NOMO-1 (cell line): ENCODE measurements around the gene MUL1.

ENCODE experiments used
- DNase-seq, 2 experiments: peaks; one replicate each; lab custom pipeline; 2025; ENCODE audit not compliant: unreplicated experiment in 2 of 2; lab: John Stamatoyannopoulos, UW

The MUL1 gene, protein sequence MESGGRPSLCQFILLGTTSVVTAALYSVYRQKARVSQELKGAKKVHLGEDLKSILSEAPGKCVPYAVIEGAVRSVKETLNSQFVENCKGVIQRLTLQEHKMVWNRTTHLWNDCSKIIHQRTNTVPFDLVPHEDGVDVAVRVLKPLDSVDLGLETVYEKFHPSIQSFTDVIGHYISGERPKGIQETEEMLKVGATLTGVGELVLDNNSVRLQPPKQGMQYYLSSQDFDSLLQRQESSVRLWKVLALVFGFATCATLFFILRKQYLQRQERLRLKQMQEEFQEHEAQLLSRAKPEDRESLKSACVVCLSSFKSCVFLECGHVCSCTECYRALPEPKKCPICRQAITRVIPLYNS

DNA sequence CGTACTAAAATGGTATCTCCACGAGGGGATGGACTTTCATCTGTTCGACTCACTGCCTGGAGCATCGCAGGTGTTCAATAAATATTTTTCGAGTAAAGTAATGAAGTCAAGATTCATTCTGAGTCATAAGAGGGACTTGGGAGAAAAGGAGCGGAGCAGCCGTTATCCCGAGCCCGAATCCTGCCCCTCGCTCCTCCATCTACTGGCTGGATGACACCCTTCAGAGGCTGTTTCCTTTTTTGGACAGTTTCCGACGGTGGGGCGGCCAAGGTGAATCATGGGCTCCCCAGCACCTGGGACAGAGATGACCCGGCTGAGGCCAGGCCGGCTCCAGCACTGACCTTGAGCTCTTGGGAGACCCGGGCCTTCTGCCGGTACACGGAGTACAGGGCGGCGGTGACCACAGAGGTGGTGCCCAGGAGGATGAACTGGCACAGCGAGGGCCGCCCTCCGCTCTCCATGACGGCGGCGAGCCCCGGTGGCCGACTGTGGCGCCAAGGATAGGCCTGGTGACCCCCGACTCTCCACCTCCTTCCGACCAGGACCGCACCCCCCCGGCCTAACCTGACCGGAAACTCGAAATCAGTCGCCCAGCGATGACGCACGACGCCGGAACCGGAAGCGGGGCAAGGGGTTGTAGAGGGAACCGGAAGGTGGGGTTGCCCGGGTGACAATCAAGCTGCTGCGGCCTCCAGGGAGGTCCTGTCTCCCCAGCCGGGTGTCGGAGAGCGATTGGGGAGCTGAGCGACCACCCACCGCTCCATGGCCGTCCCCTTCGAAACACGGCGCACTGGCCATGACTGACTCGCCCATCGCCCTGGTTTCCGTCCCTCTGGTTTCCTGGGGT lies at the start of gene MUL1:
Gene MUL1, minus strand, starts transcription at position 588 of the 847 bp plus-strand sequence. Its CDS starts 127 bp downstream, at position 461.
- DNase-seq, result peak; percentile 88 to 92

DNA sequence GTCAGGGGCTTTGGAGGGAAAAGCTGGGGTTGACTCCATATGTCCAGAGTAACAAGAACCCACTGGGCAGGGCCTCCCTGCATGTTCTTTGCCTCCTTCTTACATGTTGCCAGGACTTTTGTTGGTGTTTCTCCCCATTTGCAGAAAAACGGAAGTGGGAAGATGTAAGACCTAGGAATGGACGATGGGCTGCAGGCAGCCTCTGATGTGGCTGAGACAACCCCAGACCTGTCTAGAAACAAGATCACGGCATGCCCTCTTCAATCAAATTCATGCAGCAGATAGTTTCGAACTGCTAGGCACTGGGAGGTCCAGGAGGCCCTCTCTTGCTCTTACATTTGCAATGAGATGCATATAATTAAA lies 47.8 kb upstream of the MUL1 start:
- no peak for DNase-seq

DNA sequence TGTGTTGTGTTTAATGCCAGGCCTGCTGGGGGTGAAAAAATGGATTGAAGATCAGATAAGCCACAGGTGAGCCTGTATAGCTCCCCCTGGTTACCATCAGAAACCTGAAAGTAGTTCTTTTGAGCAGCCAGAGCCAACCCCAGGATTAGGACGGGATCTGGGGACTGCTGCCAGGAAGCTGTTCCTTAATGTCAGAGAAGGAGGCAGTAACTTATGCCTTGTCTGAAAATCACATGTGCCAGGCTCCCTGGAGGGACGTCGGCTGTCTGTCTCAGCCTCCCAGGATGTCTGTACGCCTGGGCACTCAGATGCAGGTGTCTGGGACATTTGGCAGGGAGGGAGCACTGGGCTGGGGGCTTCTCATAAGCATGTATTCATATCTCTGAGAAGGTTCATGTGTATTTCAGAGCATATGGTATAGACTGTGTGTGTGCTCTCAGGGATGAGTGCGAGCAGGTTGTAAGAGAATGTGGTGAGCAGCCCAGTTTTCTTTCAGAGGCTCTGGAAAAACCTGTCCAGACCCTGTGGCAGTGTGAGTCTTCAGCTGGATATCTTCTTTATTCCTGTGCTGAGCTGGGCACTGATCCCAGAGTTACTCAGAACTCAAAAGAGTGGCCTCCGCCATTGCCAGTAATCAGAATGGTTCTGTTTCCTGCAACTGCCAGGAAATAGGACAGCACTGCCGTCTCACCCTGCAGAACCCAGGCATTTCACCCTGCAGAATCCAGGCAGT lies 47.2 kb upstream of the MUL1 start:
- no peak for DNase-seq

DNA sequence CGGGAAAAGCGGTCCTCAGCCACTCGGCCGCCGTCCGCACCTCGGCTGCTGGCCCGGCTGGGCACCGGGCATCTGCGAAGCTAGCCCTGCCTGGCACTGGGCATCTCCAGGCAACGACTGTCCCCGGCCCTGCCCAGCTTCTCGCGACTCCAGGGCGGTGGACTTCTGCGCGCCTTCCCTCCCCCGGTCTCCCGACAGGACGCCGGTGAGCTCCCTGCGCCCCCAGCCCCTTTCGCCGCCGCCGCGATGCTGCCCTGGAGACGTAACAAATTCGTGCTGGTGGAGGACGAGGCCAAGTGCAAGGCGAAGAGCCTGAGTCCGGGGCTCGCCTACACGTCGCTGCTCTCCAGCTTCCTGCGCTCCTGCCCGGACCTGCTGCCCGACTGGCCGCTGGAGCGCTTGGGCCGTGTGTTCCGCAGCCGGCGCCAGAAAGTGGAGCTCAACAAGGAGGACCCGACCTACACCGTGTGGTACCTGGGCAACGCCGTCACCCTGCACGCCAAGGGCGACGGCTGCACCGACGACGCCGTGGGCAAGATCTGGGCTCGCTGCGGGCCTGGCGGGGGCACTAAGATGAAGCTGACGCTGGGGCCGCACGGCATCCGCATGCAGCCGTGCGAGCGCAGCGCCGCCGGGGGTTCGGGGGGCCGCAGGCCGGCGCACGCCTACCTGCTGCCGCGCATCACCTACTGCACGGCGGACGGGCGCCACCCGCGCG lies 44.9 kb upstream of the MUL1 start:
- DNase-seq, result no peak

DNA sequence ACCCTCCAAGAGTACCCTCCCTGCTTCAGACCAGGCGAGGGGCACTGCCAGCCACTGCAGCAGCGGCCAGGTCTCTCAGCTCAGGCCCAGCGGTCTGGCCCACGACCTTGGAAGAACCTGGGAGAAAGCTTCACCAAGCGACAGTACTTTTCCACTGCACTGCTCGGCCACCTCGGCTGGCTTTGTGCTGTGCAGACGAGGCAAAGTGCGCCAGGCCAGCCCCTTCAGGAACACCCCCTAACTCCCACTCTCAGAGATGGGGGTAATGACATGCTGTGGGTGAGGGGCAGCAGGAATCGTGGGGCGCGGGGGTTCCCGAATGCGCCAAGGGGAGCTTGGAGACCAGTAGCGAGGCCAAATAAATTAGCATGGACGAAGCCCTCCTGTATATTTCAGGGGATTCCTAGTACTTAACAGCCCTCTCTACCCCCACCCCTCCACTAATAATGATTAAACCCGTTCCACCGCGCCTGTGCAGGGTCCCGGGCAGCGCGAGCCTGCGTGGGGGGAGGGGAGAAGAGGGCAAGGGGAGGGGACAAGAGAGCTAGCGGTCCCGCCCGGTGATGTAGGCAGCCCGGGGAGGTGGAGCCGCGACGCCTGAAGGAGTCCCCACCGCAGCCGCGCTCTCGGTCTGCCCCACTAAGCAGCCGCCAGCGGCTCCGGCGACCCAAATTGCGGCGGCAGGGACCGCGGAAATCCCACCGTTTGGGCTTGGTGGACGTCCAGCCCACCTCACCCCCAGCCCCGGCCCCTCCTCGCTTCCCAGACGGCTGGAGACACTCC lies 44.2 kb upstream of the MUL1 start, which contains the start of gene FAM43B:
Gene FAM43B, plus strand, starts transcription at position 629 of the 783 bp plus-strand sequence. CDS start 401 bp downstream, outside the sequence.
- DNase-seq, result no peak

DNA sequence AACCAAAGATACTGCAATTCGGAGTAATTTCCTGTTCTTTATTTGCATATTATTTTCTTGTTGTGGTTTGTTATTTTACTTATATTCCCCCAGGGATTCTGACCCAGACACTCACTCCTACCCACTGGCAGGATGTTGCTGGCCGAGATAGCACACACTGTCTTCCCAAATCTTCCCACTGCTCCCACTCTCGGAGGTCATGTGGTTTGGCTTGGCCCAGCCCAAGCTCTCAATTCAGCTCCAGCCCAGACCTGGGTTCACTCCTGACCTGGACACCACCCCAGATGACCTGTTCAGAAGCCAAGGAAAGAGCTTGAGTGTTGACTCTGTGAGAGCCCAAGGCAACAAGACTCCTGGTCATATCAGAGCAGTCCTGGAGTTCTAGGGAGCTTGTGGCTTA lies 43.2 kb upstream of the MUL1 start:
- DNase-seq, result no peak

DNA sequence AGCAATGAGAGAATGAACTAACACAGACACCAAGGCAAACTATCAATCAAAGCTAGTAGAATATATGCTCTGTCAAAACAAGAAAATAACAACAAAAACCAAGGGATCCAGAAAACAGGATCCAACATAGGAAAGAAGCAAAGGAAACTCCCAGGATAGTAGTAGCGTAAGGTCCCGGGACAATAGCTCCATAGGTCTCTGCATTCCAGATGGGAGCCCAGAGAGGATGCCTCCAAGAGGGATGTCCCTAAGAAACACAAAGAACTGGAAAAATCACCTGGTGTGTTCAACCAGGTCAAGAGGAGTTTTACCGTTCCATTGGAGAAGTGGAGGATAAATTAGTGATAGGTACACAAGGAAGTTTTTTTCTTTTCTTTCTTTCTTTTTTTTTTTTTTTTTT lies 38.7 kb upstream of the MUL1 start:
- DNase-seq, result no peak

DNA sequence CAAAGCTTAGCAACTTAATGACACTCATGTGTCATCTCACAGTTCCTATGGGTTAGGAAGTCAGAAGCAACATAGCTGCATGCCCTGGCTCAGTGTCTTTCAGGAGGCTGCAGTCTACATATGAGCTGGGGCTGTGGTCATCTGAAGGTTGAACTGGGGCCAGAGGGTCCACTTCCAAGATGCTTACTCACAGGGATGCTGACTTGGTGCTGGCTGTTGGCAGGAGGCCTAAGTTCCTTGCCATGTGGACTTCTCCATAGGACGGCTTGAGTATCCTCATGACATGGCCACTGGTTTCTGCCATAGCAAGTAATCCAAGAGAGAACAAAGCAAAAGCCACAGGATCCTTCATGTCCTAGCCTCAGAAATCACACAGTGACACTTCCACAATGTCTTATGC lies 32.3 kb upstream of the MUL1 start:
- no peak for DNase-seq

DNA sequence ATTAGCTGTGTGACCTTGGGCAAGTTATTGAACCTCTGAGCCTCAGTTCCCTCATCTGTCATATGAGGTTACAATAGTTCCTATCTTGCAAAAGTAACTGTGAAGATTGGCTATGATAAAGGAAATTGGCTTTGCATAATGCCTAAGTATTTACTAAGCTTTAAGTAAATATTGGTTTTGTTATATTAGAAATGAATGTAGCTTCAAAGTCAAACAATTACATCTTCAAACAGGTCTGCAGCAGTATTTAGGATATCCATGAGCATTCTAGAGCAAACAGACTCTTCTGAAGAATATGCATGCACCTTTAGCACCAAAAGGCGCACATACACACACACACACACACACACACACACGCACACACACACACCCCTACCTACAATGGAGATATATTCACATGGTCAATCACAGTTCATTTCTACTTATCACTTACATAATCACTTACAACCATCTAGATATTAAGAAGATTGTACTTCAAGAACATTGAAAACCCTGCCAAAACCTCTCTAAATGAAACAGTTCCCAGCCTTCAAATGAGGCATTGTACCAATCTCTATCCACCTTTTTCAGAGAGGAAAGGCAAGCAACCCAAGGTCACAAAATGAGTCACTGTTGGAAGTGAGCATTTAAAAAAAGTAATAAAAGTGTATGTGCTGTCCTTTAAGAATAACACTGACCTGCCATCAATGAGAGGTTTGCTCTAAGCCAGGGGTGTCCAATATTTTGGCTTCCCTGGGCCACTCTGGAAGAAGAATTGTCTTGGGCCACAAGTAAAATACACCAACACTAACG lies 31.0 kb upstream of the MUL1 start:
- DNase-seq, result no peak

DNA sequence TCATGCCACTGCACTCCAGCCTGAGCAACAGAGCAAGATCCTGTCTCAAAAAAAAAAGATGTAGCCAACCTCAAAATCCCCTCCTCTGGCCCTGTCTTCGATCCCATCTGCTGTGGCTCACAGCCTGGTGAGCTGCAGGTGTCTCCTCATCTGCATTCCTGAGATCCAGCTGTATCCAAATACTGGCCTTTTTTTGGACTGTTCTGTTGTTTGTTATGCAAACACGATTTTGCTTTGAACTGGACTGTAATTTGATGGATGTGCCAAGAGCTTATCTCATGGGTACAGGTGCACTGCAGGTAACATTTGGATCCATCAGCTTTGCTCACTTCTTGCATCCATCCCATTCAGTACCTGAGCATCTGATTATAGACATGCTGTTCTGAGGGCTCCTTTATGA lies 30.3 kb upstream of the MUL1 start:
- DNase-seq, result no peak

DNA sequence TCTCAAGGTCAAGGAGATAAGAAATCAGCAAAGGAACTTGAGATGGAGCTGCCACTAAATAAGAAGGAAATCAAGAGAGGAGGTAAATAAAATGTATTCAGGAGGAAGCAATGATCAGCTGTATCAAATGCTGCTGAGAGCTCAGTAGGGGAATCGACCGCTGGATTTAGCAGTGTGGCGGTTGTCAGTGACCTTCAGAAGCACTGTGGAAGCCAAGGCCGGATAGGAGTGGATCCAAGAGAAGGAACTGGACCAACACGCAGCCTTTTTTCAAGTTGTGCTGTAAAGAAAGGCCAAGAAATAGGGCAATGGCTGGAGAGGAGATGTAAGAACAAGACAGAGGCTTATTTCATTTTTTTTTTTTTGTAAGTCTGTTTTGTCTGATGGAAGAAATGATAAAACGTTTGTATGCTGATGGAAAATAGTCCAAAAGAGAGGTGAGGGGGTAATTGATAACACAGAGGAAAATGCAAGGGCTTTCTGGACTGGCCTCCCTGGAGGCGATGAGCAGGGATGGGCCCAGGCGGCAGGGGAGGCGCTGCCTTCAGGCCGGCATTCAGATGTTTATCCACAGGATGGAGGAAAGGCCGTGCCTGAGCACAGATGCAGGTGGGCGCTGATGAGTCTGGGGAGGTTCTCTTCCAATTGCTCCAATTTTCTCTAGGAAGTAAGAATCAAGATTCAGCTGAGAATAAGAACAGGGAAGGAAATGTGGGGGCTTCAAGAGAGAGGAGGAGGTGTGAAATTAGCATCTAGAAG lies 26.9 kb upstream of the MUL1 start:
- no peak for DNase-seq

DNA sequence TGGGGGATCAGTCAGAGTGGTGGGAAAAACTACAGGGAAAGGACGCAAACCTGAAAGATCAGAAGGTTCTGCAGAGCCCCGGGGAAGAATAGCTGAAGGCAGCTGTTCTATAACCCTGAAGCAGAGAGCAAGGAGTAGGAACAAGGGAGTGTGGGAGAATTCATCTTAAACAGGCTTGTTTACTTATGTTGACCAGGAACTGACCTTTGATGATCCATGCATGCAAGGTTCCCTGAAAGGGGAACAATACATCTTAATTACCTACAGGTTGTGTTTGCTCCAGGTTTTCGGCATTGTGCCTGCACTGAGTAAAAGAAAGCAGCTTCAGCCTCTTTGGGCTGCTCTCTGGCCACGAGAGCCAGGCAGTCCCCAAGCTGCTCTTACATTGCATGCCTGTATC lies 25.7 kb upstream of the MUL1 start:
- DNase-seq, result no peak

DNA sequence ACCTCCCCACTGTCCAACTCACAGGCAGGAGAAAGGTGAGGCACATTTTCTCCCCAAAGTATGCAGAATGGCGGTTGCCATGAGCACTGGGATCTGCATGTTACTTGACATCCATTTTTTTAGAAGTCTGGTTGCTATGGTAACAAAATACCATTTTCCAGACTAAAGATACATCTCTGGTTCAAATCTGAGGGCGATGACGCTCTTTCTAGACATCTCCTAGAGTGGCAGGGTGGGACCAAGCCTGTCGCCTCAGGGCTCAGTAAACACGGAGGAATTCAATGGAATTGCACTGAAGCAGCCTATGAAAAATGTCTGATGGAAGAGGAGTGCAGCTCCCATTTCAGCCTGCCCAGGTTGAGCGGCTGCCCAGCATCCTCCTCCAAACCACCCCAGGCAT lies 22.9 kb upstream of the MUL1 start:
- no peak for DNase-seq

DNA sequence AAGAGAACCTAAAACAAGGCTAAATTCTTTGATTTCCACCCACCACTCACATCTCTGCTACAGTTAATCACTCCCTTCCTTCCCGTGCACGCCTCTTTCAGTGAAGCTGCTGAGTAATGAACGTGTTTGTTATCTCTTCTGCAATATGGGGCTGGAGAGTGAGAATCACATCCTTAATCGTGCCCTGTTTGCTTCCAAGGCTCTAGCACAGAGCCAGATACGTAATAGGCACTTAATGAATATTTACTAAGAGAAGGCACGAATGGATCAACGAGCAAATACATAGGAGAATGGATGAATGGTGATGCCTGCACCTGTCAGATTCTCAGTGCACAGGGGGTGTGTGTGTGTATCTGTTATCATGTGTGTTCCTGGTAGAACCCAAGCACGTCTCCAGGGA lies 22.4 kb upstream of the MUL1 start:
- no peak for DNase-seq

DNA sequence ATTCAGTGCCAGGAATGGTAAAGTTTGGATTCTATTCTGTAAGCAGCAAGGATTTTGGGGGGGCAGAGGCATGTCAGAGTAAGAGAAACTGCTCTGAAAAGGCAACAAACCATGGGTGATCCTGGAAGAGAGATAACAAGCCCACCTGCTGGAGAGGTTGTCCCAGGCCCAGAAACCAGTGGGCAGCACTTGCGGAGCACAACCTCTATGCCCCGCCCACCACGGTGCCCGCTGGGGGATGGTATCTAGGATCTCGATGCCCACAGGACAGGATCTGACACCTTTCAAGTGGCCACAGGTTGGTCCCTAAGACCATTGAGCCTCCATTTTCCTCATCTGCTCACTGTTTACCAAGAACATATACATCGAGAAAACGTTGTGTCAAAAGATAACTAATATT lies 20.3 kb upstream of the MUL1 start:
- DNase-seq, result no peak

DNA sequence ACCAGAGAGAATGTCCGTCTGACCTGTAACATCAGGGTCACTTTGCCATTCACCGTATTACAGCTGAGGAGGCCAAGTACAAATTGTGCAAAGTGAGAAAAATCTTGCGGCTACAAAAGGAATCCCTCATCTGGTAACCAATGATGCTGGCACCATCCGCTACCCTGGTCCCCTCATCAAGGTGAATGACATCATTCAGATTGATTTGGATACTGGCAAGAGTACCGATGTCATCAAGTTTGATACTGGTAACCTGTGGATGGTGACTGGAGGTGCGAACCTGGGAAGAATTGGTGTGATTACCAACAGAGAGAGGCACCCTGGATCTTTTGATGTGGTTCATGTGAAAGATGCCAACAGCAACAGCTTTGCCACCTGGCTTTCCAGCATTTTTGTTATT lies 18.3 kb upstream of the MUL1 start:
- DNase-seq, result no peak

DNA sequence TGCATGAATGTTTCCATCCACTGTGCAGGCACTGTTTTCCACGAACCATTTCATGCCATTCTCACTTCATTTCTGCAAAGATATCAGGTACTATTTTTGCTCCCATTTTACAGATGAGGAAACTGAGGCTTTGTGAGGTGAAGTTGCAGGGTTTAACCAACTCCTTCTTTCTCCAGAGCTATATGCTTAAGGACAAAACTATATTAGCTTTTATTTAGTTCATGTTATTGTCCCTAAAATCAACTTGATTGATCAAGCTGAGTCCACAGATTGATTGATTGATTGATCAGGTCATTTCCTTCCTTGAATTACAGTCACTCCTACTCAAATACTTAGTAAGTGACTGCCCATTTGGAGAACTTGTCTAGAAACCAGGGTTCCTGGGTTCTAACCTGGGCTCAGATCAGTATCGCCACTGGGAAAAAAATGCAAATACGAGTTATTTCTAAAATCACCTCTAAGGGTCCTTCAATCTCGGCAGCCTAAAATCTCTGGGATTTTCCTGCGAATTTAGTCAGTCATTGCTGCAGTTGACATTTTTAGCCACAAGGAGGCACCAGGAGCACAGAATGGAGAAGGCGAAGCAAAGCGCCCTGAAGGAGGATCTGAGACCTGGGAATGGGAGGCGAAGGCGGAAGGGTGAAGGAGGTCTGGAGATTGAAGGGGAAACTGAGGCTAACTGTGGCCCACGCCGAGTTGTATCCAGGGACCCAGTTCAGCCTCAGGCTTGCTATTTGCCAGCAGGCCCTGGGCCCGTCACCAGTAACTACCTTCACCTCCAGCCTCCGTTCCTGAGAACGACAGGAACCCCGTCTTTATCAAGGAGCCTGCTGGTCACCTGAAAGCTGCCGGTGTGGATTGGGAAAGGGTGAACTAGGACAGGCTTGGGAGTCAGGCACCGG lies 14.3 kb upstream of the MUL1 start:
- peak; percentile 51 to 61 for DNase-seq
